Measurements from ENCODE around the gene TAF1C. TPM values are rescaled to one million over a fixed set of nuclear protein-coding genes. Genes with fewer than 3 reads are reported as not detected.

The TAF1C gene
- polyA plus RNA-seq, 2 of the 4 experiments (the other 2 are of a cell fraction) = 13.2 to 38.6 TPM

- peaks cover under 1% of the 10 kb centered on the region; the same call in 1 of the 3 replicates for H3K4me1 ChIP-seq
- ATAC-seq = no peak
- H3K4me2 ChIP-seq = no peak overlapping the region
- H3K4me3 ChIP-seq = no peak overlapping the region
- no peak for FAIRE-seq
- POLR2A ChIA-PET = no interaction called here
- CTCF ChIA-PET = interaction anchor here (0.8 to 3.8 kb wide), 3 partner anchors 9 to 47 kb away, joined by 3 to 14 read pairs (median 9); partner anchors contain the start of gene TAF1C
- no peaks in the 10 kb centered on the region for H3K9me3 ChIP-seq
- 79% methylated on average over 21 of the region's 21 CpGs for WGBS (ENCODE audit: missing lambda C conversion rate)
- no peak for DNase-seq (ENCODE audit: low read depth in 1 of 2, low spot score in 1 of 2)
- TF ChIP-seq HOXB5 (CRISPR knock-in tag; IDR thresholded peaks at IDR 0.05) (no peak), SREBF2 (IDR thresholded peaks at IDR 0.05) (no peak), CBX2 (IDR thresholded peaks at IDR 0.05; ENCODE audit: borderline replicate concordance, low read depth) (no peak), RNF2 (IDR thresholded peaks at IDR 0.05; ENCODE audit: borderline replicate concordance, low read depth) (no peak), FOSL2 (IDR thresholded peaks at IDR 0.05) (no peak), FOSL2 (CRISPR knock-in tag; IDR thresholded peaks at IDR 0.05) (no peak), EHMT2 (IDR thresholded peaks at IDR 0.05; ENCODE audit: low read depth) (no peak), TFCP2L1 (CRISPR knock-in tag; IDR thresholded peaks at IDR 0.05) (no peak), PBX3 (IDR thresholded peaks at IDR 0.05) (no peak), BHLHE40 (IDR thresholded peaks at IDR 0.05; ENCODE audit: low read depth, low read length) (no peak), CTCF (IDR thresholded peaks at IDR 0.05) (no peak), HOXA7 (CRISPR knock-in tag; IDR thresholded peaks at IDR 0.05) (no peak), SMC3 (IDR thresholded peaks at IDR 0.05) (no peak), REST (IDR thresholded peaks at IDR 0.05) (no peak)
- 0 out of 6 replicates have a peak overlapping the region, but pooled peaks of 1 of the 2 experiments have one; percentile 17 for H3K27ac ChIP-seq
Measured at GRCh38 chr16:84234321-84235241, 47.7 kb upstream of the TAF1C start.

- ATAC-seq (no peak), FAIRE-seq (no peak), DNase-seq (ENCODE audit: low read depth in 1 of 2, low spot score in 1 of 2) (no peak)
- Histone ChIP-seq H3K9me3 (no peaks in the 10 kb centered on the region), H3K4me1 (peaks cover 7% of the 10 kb centered on the region), H3K4me2 (no peak overlapping the region), H3K27ac (no peak overlapping the region), H3K4me3 (no peak overlapping the region)
- POLR2A ChIA-PET = interaction anchor here (0.7 kb wide), 1 partner anchor 28 kb away, joined by 3 read pairs; no protein-coding TSS in a partner anchor
- no peak for TF ChIP-seq KDM5A (IDR thresholded peaks at IDR 0.05)
- no peak for TF ChIP-seq CBX8 (IDR thresholded peaks at IDR 0.05)
- 67% methylated on average over 9 of the region's 9 CpGs for WGBS (ENCODE audit: missing lambda C conversion rate)
- CTCF ChIA-PET = interaction anchor here (0.6 to 3.8 kb wide), 6 partner anchors 8 to 318 kb away, joined by 3 to 14 read pairs (median 4); partner anchors contain the start of gene TAF1C
Measured at GRCh38 chr16:84233748-84234147, 46.9 kb upstream of the TAF1C start.
